ENCODE results near the gene INIP.

Gene INIP

GRCh38 chr9:112757282-112757883, 39.5 kb upstream of the INIP start:
- Histone ChIP-seq H2AK5ac (ENCODE audit: low read length) (no peak overlapping the region), H2BK120ac (ENCODE audit: insufficient read depth, low read length, poor library complexity) (no peak overlapping the region), H3K9ac (ENCODE audit: low read length) (no peak overlapping the region), H2AFZ (ENCODE audit: insufficient read depth, low read length, poor library complexity) (no peak overlapping the region), H3K79me1 (ENCODE audit: low read length) (peaks cover 5% of the 10 kb centered on the region), H3K27me3 (ENCODE audit: insufficient read depth, low read length) (no peaks in the 10 kb centered on the region), H2BK5ac (ENCODE audit: low read depth, low read length, poor library complexity) (no peak overlapping the region), H3K23ac (ENCODE audit: low read length) (no peak overlapping the region), H3K9me3 (ENCODE audit: insufficient read depth, low read depth, low read length) (no peaks in the 10 kb centered on the region), H2BK12ac (ENCODE audit: low read length) (no peak overlapping the region), H3K4me3 (ENCODE audit: low read depth, low read length) (no peak overlapping the region), H3K4me2 (ENCODE audit: low read length) (no peak overlapping the region), H3K4ac (ENCODE audit: low read depth, low read length) (peak overlapping the region; percentile 24), H4K91ac (ENCODE audit: low read depth, low read length) (no peak overlapping the region), H3K4me1 (ENCODE audit: control insufficient read depth in 1 of 2, insufficient read depth in 2 of 2, low read length in 2 of 2) (peaks cover 20 to 29% of the 10 kb centered on the region in 2 experiments), H4K12ac (ENCODE audit: low read depth, low read length) (no peak overlapping the region), H3K18ac (ENCODE audit: low read length) (peak overlapping the region; percentile 43), H3K14ac (ENCODE audit: low read length) (no peak overlapping the region), H4K8ac (ENCODE audit: low read depth, low read length) (peak overlapping the region; percentile 15), H3K36me3 (ENCODE audit: control insufficient read depth in 1 of 2, insufficient read depth in 2 of 2, low read length in 2 of 2) (no peaks in the 10 kb centered on the region), H3K27ac (ENCODE audit: low read depth, low read length) (no peak overlapping the region), H3K79me2 (ENCODE audit: control insufficient read depth, insufficient read depth, low read length, poor library complexity) (no peaks in the 10 kb centered on the region)
- DNase-seq, result peak in 1 of 2 donors; percentile 78
- WGBS (ENCODE audit: extremely low coverage, insufficient coverage, insufficient read length), result no CpG with 5 or more reads among the region's 7 CpGs

- Histone ChIP-seq H2AK5ac (ENCODE audit: low read length) (no peak overlapping the region), H3K9ac (ENCODE audit: low read length) (no peak overlapping the region), H2BK5ac (ENCODE audit: low read depth, low read length, poor library complexity) (no peak overlapping the region), H3K36me3 (ENCODE audit: control insufficient read depth in 1 of 2, insufficient read depth in 2 of 2, low read length in 2 of 2) (no peaks in the 10 kb centered on the region), H3K27me3 (ENCODE audit: insufficient read depth, low read length) (no peaks in the 10 kb centered on the region), H3K79me1 (ENCODE audit: low read length) (peaks cover 14% of the 10 kb centered on the region), H2AFZ (ENCODE audit: insufficient read depth, low read length, poor library complexity) (no peak overlapping the region), H3K27ac (ENCODE audit: low read depth, low read length) (no peak overlapping the region), H3K23ac (ENCODE audit: low read length) (no peak overlapping the region), H4K8ac (ENCODE audit: low read depth, low read length) (no peak overlapping the region), H3K18ac (ENCODE audit: low read length) (no peak overlapping the region), H3K4ac (ENCODE audit: low read depth, low read length) (no peak overlapping the region), H3K79me2 (ENCODE audit: control insufficient read depth, insufficient read depth, low read length, poor library complexity) (peaks cover 5% of the 10 kb centered on the region), H3K4me1 (ENCODE audit: control insufficient read depth in 1 of 2, insufficient read depth in 2 of 2, low read length in 2 of 2) (peaks cover 20 to 35% of the 10 kb centered on the region in 2 experiments), H3K4me3 (ENCODE audit: low read depth, low read length) (no peak overlapping the region), H3K4me2 (ENCODE audit: low read length) (no peak overlapping the region), H2BK120ac (ENCODE audit: insufficient read depth, low read length, poor library complexity) (no peak overlapping the region), H4K91ac (ENCODE audit: low read depth, low read length) (no peak overlapping the region), H3K14ac (ENCODE audit: low read length) (no peak overlapping the region), H2BK12ac (ENCODE audit: low read length) (no peak overlapping the region), H4K12ac (ENCODE audit: low read depth, low read length) (no peak overlapping the region), H3K9me3 (ENCODE audit: insufficient read depth, low read depth, low read length) (no peaks in the 10 kb centered on the region)
- peak in 1 of 2 donors; percentile 26 for DNase-seq
- WGBS (ENCODE audit: extremely low coverage, insufficient coverage, insufficient read length), result no CpG with 5 or more reads among the region's 4 CpGs
Measured at GRCh38 chr9:112755675-112756074, 37.8 kb upstream of the INIP start.

- H3K4me1 ChIP-seq (ENCODE audit: control insufficient read depth in 1 of 2, insufficient read depth in 2 of 2, low read length in 2 of 2), result peaks cover 23 to 38% of the 10 kb centered on the region in 2 experiments
- peaks cover 18% of the 10 kb centered on the region for H3K79me1 ChIP-seq (ENCODE audit: low read length)
- H3K79me2 ChIP-seq (ENCODE audit: control insufficient read depth, insufficient read depth, low read length, poor library complexity), result peaks cover 8% of the 10 kb centered on the region
- no CpG with 5 or more reads among the region's 5 CpGs for WGBS (ENCODE audit: extremely low coverage, insufficient coverage, insufficient read length)
- no peak overlapping the region for H2BK5ac ChIP-seq (ENCODE audit: low read depth, low read length, poor library complexity)
- H4K91ac ChIP-seq (ENCODE audit: low read depth, low read length), result peak overlapping the region; percentile 1
- H4K8ac ChIP-seq (ENCODE audit: low read depth, low read length), result peak overlapping the region; percentile 43
- no peak overlapping the region for H3K23ac ChIP-seq (ENCODE audit: low read length)
- H2BK120ac ChIP-seq (ENCODE audit: insufficient read depth, low read length, poor library complexity), result no peak overlapping the region
- H3K14ac ChIP-seq (ENCODE audit: low read length), result peak overlapping the region; percentile 26
- H3K36me3 ChIP-seq (ENCODE audit: control insufficient read depth in 1 of 2, insufficient read depth in 2 of 2, low read length in 2 of 2), result no peaks in the 10 kb centered on the region
- H2AK5ac ChIP-seq (ENCODE audit: low read length), result peak overlapping the region; percentile 15
- H3K4ac ChIP-seq (ENCODE audit: low read depth, low read length), result no peak overlapping the region
- no peaks in the 10 kb centered on the region for H3K27me3 ChIP-seq (ENCODE audit: insufficient read depth, low read length)
- no peak overlapping the region for H4K12ac ChIP-seq (ENCODE audit: low read depth, low read length)
- no peak overlapping the region for H3K9ac ChIP-seq (ENCODE audit: low read length)
- no peak for DNase-seq
- no peak overlapping the region for H2AFZ ChIP-seq (ENCODE audit: insufficient read depth, low read length, poor library complexity)
- peak overlapping the region; percentile 22 for H3K18ac ChIP-seq (ENCODE audit: low read length)
- no peak overlapping the region for H3K4me3 ChIP-seq (ENCODE audit: low read depth, low read length)
- no peak overlapping the region for H3K4me2 ChIP-seq (ENCODE audit: low read length)
- H3K27ac ChIP-seq (ENCODE audit: low read depth, low read length), result peak overlapping the region; percentile 48
- no peaks in the 10 kb centered on the region for H3K9me3 ChIP-seq (ENCODE audit: insufficient read depth, low read depth, low read length)
- H2BK12ac ChIP-seq (ENCODE audit: low read length), result peak overlapping the region; percentile 70
Measured at GRCh38 chr9:112755016-112755427, 37.1 kb upstream of the INIP start.

- Histone ChIP-seq H3K36me3 (ENCODE audit: control insufficient read depth in 1 of 2, insufficient read depth in 2 of 2, low read length in 2 of 2) (no peaks in the 10 kb centered on the region), H3K4me1 (ENCODE audit: control insufficient read depth in 1 of 2, insufficient read depth in 2 of 2, low read length in 2 of 2) (peaks cover 26 to 42% of the 10 kb centered on the region in 2 experiments), H3K14ac (ENCODE audit: low read length) (no peak overlapping the region), H4K12ac (ENCODE audit: low read depth, low read length) (no peak overlapping the region), H3K79me1 (ENCODE audit: low read length) (peaks cover 19% of the 10 kb centered on the region), H2BK12ac (ENCODE audit: low read length) (no peak overlapping the region), H3K79me2 (ENCODE audit: control insufficient read depth, insufficient read depth, low read length, poor library complexity) (peaks cover 8% of the 10 kb centered on the region), H2AFZ (ENCODE audit: insufficient read depth, low read length, poor library complexity) (no peak overlapping the region), H3K9me3 (ENCODE audit: insufficient read depth, low read depth, low read length) (no peaks in the 10 kb centered on the region), H3K23ac (ENCODE audit: low read length) (no peak overlapping the region), H2AK5ac (ENCODE audit: low read length) (no peak overlapping the region), H3K27ac (ENCODE audit: low read depth, low read length) (no peak overlapping the region), H3K4me2 (ENCODE audit: low read length) (no peak overlapping the region), H2BK5ac (ENCODE audit: low read depth, low read length, poor library complexity) (no peak overlapping the region), H3K9ac (ENCODE audit: low read length) (no peak overlapping the region), H3K27me3 (ENCODE audit: insufficient read depth, low read length) (no peaks in the 10 kb centered on the region), H4K8ac (ENCODE audit: low read depth, low read length) (no peak overlapping the region), H3K4ac (ENCODE audit: low read depth, low read length) (no peak overlapping the region), H3K4me3 (ENCODE audit: low read depth, low read length) (no peak overlapping the region), H4K91ac (ENCODE audit: low read depth, low read length) (no peak overlapping the region), H3K18ac (ENCODE audit: low read length) (no peak overlapping the region), H2BK120ac (ENCODE audit: insufficient read depth, low read length, poor library complexity) (no peak overlapping the region)
- no CpG with 5 or more reads among the region's 3 CpGs for WGBS (ENCODE audit: extremely low coverage, insufficient coverage, insufficient read length)
- DNase-seq, result no peak
Measured at GRCh38 chr9:112754578-112754977, 36.7 kb upstream of the INIP start.
